Skeletal muscle tissue (tissue), 4 donors: Measurements from ENCODE around the gene CLCN7. TPM values are rescaled to one million over a fixed set of nuclear protein-coding genes. Genes with fewer than 3 reads are reported as not detected.
A peak's percentile ranks its signal among the peaks of the same experiment; 100 is the strongest.

Experiments used
- H3K27ac ChIP-seq: one replicate; pipeline ENCODE4 v1.7.0; 2013; ENCODE audit warnings: mild to moderate bottlenecking, low read depth, low read length, inconsistent platforms
- H3K27me3 ChIP-seq, 3 donors: one replicate each; pipeline ENCODE4 v1.7.0; 2013; ENCODE audit warnings: low read length in 3 of 3; ENCODE audit not compliant: control insufficient read depth in 3 of 3, insufficient read depth in 3 of 3
- H3K36me3 ChIP-seq, 3 donors: one replicate each; pipeline ENCODE4 v1.7.0; 2013; ENCODE audit warnings: low read length in 3 of 3; ENCODE audit not compliant: control insufficient read depth in 3 of 3, insufficient read depth in 3 of 3
- H3K4me1 ChIP-seq, 3 donors: one replicate each; pipeline ENCODE4 v1.7.0; 2013; ENCODE audit warnings: low read length in 3 of 3, mild to moderate bottlenecking in 3 of 3; ENCODE audit not compliant: control insufficient read depth in 3 of 3, insufficient read depth in 3 of 3
- H3K4me3 ChIP-seq, 3 donors: one replicate each; pipeline ENCODE4 v1.7.0; 2013; ENCODE audit warnings: low read length in 3 of 3
- H3K9ac ChIP-seq, 3 donors: one replicate each; pipeline ENCODE4 v1.7.0; 2013; ENCODE audit warnings: low read length in 3 of 3, mild to moderate bottlenecking in 3 of 3, moderate library complexity in 2 of 3, low read depth in 1 of 3
- H3K9me3 ChIP-seq, 3 donors: one replicate each; pipeline ENCODE4 v1.7.0; 2013; ENCODE audit warnings: low read length in 3 of 3; ENCODE audit not compliant: control insufficient read depth in 3 of 3
- total RNA-seq: library from RNA; depleted of rRNA; stranded (reverse); fragments of >200 nt; gene quantifications from one replicate; pipeline ENCODE4 v1.2.3, GENCODE V29; 2014
- donor health status: Osteomylitis.

The CLCN7 gene
- total RNA-seq, 1 donor from 2014 or later: 31.8 TPM

DNA sequence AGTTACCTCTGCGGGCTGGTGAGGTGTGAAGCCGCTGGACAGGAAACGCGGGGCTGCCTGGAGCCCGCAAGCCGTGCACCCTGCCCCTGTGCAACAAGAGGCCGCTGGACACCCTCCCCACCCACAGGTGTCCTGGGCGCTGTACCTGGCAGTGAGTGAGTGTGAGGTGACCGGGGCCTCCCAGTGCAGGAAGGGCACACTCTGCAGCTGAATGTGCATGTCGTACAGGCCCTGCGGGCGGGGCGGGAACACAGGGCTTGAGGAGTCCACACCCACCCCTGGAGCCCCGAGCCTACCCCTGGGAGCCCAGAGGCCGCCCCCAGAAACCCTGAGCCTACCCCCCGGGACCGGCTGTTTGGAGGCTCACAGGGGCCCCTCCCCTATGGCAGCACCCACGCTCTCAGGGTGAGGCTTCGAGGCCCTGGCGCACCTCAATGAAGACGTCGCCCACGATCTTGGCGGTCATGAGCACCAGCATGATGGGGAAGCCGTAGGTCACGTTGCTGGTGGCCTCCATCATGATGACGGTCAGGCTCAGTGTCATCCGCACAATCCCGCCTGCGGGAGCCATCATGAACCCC, 26.2 kb downstream of the CLCN7 start:
- Histone ChIP-seq H3K36me3 (peaks cover 43 to 60% (median 49%) of the 10 kb centered on the region in 3 donors), H3K27ac (no peak overlapping the region), H3K9me3 (no peaks in the 10 kb centered on the region), H3K4me1 (no peaks in the 10 kb centered on the region), H3K4me3 (no peak overlapping the region), H3K9ac (no peak overlapping the region), H3K27me3 (no peaks in the 10 kb centered on the region)

DNA sequence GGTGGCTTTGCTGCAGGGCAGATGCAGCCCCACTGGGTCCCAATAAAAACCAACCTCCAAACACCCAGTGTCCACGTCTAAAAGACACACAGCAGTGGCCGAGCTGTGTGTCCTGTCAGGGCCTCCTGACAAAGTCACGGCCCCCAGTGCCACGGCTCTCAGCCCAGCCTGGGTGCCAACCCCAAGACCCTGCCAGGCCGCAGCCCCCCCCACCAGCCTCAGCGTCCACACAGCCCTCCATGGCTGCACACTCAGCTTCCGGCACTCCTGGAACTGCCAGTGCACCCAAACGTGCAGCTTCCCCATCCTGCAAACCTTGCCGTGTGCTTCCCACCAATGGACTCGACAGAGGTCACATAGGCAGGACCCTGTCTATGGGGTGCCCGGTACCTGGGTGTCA, 26.9 kb downstream of the CLCN7 start:
- Histone ChIP-seq H3K9me3 (no peaks in the 10 kb centered on the region), H3K27me3 (no peaks in the 10 kb centered on the region), H3K36me3 (peaks cover 38 to 54% (median 44%) of the 10 kb centered on the region in 3 donors), H3K27ac (no peak overlapping the region), H3K4me3 (no peak overlapping the region), H3K9ac (no peak overlapping the region), H3K4me1 (no peaks in the 10 kb centered on the region)

DNA sequence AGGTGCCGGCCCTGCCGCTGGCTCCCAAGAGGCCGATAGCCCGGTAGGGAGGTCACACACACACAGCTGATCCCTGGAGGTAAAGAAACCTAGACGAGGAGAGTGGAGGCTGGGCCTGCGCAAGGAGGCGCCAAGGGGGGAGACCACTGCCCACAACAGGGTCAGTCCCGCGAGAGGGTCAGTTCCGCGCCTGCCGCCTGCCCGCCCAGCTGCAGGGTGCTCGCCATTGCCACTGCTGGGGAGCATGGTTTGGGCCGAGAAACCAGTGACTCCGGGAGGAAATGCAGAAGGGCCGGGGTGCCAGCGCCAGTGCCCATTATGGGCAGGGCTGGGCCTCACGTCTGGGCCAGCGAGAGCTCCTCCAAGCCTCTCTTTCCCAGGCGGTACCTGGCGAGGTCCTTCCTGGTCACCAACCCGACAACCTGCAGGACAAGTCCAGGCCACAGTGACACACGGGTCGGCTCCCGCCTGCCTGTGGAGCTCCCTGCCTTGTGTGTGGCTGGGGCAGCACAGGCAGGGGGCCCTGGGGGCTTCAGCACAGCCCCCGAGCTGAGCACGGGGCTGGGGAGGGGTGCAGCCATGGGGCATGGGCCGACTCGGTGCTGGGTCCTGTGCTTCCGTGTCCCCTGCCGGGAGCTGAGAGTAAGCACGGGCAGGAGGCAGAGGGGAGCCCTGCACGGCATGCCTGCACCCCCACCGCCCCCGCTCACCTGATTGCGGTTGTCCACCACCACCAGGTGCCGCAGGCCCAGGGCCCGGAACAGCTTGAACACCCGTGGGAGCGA, 28.3 kb downstream of the CLCN7 start:
- no peaks in the 10 kb centered on the region for H3K27me3 ChIP-seq
- no peaks in the 10 kb centered on the region for H3K4me1 ChIP-seq
- no peaks in the 10 kb centered on the region for H3K9me3 ChIP-seq
- no peak overlapping the region for H3K4me3 ChIP-seq
- no peak overlapping the region for H3K27ac ChIP-seq
- H3K36me3 ChIP-seq: peaks cover 29 to 41% (median 34%) of the 10 kb centered on the region in 3 donors
- peak overlapping the region in 1 of 3 donors; percentile 8 for H3K9ac ChIP-seq

DNA sequence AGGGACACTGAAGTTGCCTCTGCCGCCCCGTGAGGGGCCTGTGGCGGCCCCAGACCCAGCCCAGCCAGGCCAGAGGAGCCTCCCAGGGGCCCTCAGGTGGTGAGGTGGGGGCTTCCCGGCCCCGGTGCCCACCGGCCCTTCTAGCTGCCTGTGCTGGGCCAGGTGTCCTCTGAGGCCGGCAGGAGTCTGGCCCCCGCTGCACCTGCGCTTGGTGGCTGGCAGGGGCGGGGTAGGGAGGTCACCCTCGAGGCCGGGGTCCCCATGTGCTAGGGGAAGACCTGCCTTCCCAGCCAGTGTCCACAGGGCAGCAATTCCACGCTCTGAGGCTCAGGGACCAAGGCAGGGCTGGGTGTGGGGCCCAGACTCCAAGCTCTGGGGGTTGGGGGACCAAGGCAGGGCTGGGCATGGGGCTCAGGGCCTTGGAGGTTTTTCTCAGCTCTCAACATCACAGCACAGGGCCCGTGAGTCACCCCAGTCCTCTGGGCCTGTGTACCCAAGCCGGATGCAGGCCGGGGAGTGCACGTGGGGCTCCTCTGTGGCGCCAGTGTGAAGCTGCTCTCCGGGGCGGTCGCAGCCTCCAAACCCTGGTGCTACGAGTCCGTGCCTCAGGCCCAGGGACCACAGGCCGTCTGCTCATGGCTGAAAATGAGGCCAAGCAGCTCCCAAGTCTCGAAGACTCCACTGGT, 29.2 kb downstream of the CLCN7 start:
- H3K27ac ChIP-seq: no peak overlapping the region
- no peaks in the 10 kb centered on the region for H3K4me1 ChIP-seq
- H3K27me3 ChIP-seq: no peaks in the 10 kb centered on the region
- no peak overlapping the region for H3K4me3 ChIP-seq
- no peaks in the 10 kb centered on the region for H3K9me3 ChIP-seq
- H3K36me3 ChIP-seq: peaks cover 21 to 33% (median 28%) of the 10 kb centered on the region in 3 donors
- H3K9ac ChIP-seq: no peak overlapping the region

DNA sequence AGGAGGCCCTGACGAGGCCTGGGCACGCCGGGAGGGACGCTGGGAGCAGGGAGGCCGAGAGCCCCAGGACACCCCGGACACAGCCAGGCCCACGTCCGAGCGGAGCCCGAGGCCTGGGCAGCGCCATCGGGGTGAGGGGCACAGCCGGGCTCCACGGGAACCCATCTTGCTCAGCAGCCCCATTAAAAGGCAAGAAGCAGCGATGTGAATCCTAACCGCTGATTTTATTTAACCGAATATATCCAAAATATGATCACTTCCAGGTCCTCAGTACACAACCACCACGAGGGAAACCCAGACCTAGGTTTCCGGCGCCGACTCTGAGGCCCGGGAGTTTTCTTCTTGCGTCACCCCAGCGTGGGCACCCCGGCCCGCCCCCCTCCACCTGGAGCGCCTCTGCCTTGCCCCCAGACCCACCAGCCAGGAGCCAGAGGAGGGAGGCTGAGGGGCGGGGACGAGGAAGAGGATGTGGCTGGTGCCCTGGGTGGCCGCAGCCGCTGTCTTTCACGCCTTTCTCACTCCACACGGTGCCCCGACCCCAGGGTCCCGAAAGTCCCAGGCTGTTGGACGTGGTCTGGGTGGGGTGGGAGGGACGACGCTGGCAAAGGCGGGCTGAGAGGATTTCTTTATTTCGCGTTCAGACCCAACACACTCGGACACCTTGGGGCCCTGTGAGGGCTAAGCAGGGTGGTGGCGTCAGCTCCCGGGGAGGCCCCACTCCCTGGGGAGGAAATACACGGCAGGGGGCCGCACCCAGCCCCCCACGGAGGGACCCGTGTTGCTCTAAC, 29.9 kb downstream of the CLCN7 start:
- H3K36me3 ChIP-seq: peaks cover 21 to 30% (median 28%) of the 10 kb centered on the region in 3 donors

DNA sequence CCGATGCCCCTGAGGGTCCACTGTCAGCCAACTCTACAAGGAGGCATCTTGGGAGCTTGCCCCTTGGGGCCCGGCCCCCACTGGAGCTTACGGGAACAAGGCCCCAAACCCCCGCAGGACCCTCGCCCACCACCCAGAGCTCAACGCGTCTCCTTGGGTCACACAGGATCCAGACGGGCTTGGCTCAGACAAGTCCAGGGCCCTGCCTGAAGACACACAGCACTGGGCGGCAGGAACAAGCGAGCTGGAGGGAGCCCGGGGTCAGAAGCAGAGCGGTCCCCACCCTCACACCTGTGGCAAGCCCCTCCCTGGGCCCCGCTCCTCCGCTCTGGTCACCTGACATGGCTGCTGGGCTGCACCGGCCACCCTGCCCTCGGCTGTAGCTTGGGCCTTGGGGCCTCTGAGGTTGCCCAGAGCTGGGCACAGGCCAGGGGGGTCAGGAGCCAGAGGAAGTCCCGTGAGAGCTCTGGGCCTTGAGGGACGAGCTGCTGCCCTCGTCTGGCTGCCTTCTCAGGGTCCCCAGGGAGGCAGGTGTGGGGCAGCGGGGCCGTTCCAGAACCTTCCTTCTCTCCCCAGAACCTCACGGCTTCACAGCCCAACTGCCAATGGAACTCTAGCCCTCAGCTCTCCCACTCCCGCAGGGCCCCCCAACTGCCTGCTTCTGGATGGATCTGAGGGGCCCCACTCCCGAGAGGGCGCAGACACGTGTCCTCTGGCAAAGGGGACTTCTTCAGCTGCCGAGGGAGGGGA, 30.7 kb downstream of the CLCN7 start, which contains the start of gene CCDC154:
CCDC154 (minus strand) TSS at position 577 of the 750 bp plus-strand sequence; CDS start at position 343, 234 bp downstream.
- no peak within 1 kb of the TSS for H3K9ac ChIP-seq
- H3K4me3 ChIP-seq: no peak within 1 kb of the TSS
- H3K4me1 ChIP-seq: no peaks in the 10 kb centered on the region
- H3K9me3 ChIP-seq: no peaks in the 10 kb centered on the region
- H3K27me3 ChIP-seq: no peaks in the 10 kb centered on the region
- H3K36me3 ChIP-seq: peaks cover 18 to 24% (median 23%) of the 10 kb centered on the region in 3 donors
- H3K27ac ChIP-seq: no peak within 1 kb of the TSS

More for the DNA sequence above, 29.9 kb downstream of the CLCN7 start:
- no peak overlapping the region for H3K4me3 ChIP-seq
- no peak overlapping the region for H3K9ac ChIP-seq
- H3K9me3 ChIP-seq: no peaks in the 10 kb centered on the region
- H3K27ac ChIP-seq: no peak overlapping the region
- H3K27me3 ChIP-seq: no peaks in the 10 kb centered on the region
- H3K4me1 ChIP-seq: no peaks in the 10 kb centered on the region

DNA sequence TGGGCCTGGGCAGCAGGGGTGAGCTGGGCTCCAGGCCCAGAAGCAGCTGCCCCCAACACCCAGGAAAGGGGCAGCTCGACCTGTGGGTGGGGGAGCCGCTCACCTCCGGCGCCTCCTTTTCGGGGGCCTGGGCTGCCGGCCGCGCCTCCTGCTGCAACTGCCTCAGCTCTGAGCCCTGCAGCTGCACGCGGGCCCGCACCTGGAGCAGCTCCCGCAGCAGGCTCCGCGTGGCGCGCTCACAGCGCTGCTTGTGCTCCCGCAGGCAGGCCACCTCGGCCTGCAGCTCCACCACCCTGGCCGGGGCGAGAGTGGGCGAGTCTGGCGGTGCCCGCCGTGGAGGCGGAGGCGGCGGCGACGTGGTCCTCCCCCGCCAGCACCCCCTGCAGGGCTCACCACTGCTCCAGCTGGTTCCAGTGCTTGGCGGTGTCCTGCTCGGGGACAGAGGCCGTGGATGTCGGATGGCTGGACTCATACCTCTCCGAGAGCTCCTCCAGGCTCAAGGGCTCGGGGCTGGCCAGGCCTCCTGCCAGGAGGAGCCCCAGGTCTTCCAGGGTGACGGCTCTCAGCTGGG, 31.3 kb downstream of the CLCN7 start:
- no peaks in the 10 kb centered on the region for H3K4me1 ChIP-seq
- no peak overlapping the region for H3K9ac ChIP-seq
- H3K9me3 ChIP-seq: no peaks in the 10 kb centered on the region
- no peak overlapping the region for H3K4me3 ChIP-seq
- H3K27ac ChIP-seq: no peak overlapping the region
- H3K27me3 ChIP-seq: no peaks in the 10 kb centered on the region
- H3K36me3 ChIP-seq: peaks cover 17 to 20% (median 20%) of the 10 kb centered on the region in 3 donors

DNA sequence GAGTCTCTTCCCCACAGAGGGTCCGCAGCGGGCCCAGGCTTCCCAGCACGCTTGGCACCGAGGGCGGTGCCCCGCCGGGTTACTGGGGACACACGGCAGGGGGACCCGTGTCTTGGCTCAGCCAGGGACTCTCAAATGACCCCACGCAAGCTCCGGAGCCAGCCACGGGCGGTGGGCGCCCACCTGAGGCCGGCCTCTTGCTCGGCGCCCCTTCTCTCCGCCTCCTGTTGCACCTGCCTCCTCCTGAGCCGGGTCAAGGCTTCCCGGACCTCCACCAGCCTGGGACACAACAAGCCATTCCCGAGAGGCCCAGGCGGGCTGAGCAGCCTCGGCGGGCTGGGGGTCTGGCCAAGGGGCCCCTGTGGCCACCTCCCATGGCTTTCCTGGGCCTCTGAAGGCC, 32.1 kb downstream of the CLCN7 start:
- no peak overlapping the region for H3K27ac ChIP-seq
- no peaks in the 10 kb centered on the region for H3K4me1 ChIP-seq
- peaks cover 11 to 12% (median 12%) of the 10 kb centered on the region in 3 donors for H3K36me3 ChIP-seq
- no peaks in the 10 kb centered on the region for H3K9me3 ChIP-seq
- H3K9ac ChIP-seq: no peak overlapping the region
- no peaks in the 10 kb centered on the region for H3K27me3 ChIP-seq
- H3K4me3 ChIP-seq: no peak overlapping the region

DNA sequence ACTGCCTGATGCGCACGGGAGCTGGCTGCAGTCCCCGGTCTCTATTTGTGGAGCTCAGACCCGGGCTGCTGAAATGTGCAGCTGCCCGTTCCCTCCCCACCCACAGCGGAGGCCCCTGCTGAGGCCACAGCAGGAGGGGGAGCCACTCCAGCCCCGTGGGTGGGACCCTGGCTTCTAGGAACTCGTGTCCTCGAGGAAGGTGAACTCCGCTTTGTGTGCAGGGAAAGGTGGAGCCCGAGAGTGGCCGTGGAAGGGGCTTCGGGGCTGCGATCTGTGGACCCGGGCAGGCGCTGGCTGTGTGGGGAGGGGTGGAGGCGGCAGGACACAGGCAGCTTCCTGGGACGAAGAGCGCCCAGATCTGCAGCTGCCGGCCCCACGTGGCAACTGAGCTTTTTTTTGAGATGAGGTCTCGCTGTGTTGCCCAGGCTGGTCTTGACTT, 33.4 kb downstream of the CLCN7 start:
- peaks cover 5 to 8% (median 6%) of the 10 kb centered on the region in 3 donors for H3K36me3 ChIP-seq
- no peaks in the 10 kb centered on the region for H3K4me1 ChIP-seq
- no peak overlapping the region for H3K27ac ChIP-seq
- no peaks in the 10 kb centered on the region for H3K27me3 ChIP-seq
- no peak overlapping the region for H3K9ac ChIP-seq
- H3K9me3 ChIP-seq: no peaks in the 10 kb centered on the region
- H3K4me3 ChIP-seq: no peak overlapping the region
